GM04504 (cell line): ENCODE measurements around the gene ZNF410.

Experiments used
- DNase-seq: peaks from one replicate; pipeline ENCODE4 v3.0.0-alpha.2; 2012; ENCODE audit warnings: low read depth

ZNF410 gene

GRCh38 chr14:73953731-73954130 is 67.1 kb downstream of the ZNF410 start:
- no peak for DNase-seq

DNA sequence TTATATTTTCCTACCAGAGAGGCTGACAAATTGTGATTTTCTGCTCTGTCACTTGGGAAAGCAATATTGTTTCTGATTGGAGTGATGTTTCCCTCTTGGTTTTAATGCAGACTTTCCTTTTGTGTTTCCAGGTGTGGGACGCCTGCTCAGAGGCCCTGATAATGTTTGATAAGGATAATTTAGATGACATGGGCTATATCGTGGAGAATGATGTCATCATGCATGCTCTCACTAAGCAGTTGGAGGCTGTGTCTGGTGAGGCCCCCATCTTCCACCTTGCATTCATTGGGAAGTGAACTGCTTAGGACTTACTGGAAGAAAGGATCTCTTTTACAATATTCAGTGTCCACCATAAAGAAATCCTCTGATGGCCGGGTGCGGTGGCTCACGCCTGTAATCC is 69.0 kb downstream of the ZNF410 start:
- DNase-seq: no peak

DNA sequence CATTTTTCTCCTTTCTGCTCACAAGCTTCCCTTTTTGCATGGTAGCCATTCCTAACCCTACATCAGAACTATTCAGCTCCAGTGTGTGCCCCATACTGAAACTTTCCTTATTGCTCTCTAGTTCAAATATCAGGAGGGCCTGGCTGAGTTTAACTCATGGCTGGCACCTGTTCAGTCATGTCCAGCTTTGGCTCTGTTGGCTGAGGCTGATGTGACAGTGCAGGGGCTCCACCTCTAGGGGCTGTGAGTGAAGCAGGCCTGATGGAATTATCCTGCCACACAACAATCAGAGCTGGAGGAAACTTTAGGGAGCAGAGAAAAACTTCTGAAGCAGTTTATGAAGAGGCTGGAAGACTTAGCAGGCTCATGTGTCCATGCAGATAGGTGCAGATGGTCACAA is 71.9 kb downstream of the ZNF410 start:
- no peak for DNase-seq

DNA sequence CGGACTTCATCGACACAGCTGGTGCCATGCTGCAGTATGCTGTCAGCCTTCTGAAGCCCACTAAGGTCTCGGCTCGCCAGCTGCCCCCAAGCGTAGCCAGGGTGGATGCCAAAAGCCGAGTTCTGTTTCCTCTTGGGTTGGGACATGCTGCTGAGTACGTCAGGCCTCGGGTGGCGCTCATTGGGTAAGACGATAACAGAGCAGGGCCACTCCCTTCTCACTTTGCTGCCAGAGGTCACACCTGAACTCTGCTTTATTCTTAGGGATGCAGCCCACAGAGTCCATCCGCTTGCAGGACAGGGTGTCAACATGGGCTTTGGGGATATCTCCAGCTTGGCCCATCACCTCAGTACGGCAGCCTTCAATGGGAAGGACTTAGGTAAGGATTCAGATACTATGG is 74.5 kb downstream of the ZNF410 start:
- DNase-seq: no peak

GRCh38 chr14:73965216-73965615 is 78.6 kb downstream of the ZNF410 start:
- DNase-seq: no peak

GRCh38 chr14:73968885-73969284 is 82.2 kb downstream of the ZNF410 start:
- no peak for DNase-seq

DNA sequence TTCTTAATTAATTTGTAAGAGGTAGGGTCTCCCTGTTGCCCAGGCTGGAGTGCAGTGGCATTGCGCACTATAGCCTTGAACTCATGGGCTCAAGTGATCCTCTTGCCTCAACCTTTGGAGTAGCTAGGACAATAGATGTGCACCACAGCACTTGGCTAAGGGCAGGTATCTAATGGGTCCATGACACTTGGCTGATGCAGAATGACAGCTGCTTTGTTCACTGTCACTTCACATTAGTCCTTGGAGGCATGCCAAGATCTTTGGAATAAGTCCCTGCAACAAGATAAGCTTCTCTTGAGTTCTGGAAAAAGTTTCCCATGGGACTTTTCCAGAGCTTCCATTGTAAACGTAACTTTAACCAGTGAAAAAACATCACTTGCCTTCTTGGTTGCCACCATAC is 86.8 kb downstream of the ZNF410 start:
- DNase-seq: no peak

DNA sequence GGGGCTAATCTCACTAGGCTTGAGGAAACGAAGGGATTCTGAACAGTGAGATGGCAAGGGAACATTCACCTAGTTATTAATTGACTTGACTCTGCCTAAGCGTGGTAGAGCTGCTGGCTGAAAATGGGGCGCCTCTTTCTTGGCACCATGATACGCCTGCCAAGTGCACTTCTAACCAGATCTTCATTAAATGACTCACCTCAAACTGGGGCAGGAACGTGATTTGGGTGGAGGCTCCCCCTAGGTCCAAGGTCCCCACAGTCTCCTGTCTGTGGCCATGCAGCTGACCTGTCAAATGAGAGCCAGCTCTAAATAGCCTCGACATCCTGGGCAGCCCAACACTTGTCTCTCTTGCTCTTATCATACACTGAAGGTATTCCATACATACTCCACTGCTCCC is 89.5 kb downstream of the ZNF410 start:
- no peak for DNase-seq

GRCh38 chr14:73977896-73978295 is 91.2 kb downstream of the ZNF410 start:
- DNase-seq: no peak
